Mesothelial cell of epicardium (in vitro differentiated cells): ENCODE results near the gene RAD52. TPM values are rescaled to one million over a fixed set of nuclear protein-coding genes. Genes with fewer than 3 reads are reported as not detected.

ENCODE experiments used
- DNase-seq, 2 experiments: peaks; one replicate each; pipeline ENCODE4 v3.0.0; 2021; ENCODE audit warnings: low spot score in 2 of 2; ENCODE audit not compliant: unreplicated experiment in 2 of 2
- H3K27ac Mint-ChIP-seq: 2 replicates; pipeline ENCODE4 v1.8.0; 2021; ENCODE audit warnings: mixed read lengths
- H3K27me3 Mint-ChIP-seq: 2 replicates; pipeline ENCODE4 v1.8.0; 2021; ENCODE audit warnings: low read depth, mixed read lengths
- H3K36me3 Mint-ChIP-seq: 2 replicates; pipeline ENCODE4 v1.8.0; 2021; ENCODE audit warnings: mixed read lengths
- H3K4me1 Mint-ChIP-seq: 2 replicates; pipeline ENCODE4 v1.8.0; 2021; ENCODE audit warnings: mixed read lengths
- H3K4me3 Mint-ChIP-seq: 2 replicates; pipeline ENCODE4 v1.8.0; 2021; ENCODE audit warnings: mild to moderate bottlenecking, moderate library complexity, mixed read lengths
- H3K9me3 Mint-ChIP-seq: 2 replicates; pipeline ENCODE4 v1.8.0; 2021; ENCODE audit warnings: mixed read lengths
- CTCF ChIP-seq: fragments of 200-600 bp; sonication (generic); IDR thresholded peaks from one replicate; pipeline ENCODE4 v1.5.0; 2021; ENCODE audit warnings: antibody characterized with exemption; ENCODE audit not compliant: unreplicated experiment
- total RNA-seq: library from RNA; stranded (reverse); gene quantifications from 3 replicates; pipeline ENCODE4 v1.2.1, GENCODE V29; 2021

Gene RAD52
- total RNA-seq = 21.6 to 25.0 TPM (median 23.4 TPM) in 3 replicates

- peaks cover 4% of the 10 kb centered on the region for H3K36me3 Mint-ChIP-seq
- DNase-seq = peak; percentile 94 to 99
- TF ChIP-seq CTCF = peak; percentile 99
- peak within 1 kb of the TSS; percentile 92 for H3K4me3 Mint-ChIP-seq
- H3K27me3 Mint-ChIP-seq = no peaks in the 10 kb centered on the region
- peaks cover 12% of the 10 kb centered on the region for H3K4me1 Mint-ChIP-seq
- H3K27ac Mint-ChIP-seq = peak within 1 kb of the TSS; percentile 98
- no peaks in the 10 kb centered on the region for H3K9me3 Mint-ChIP-seq
Observed at GRCh38 chr12:949453-950191, at the start of gene RAD52. TSS of gene RAD52 (minus strand) at chr12:949694. CDS start at chr12:933058, 16,636 bp downstream.

GRCh38 chr12:998020-998874 is 48.8 kb upstream of the RAD52 start:
- Mint-ChIP-seq H3K4me1 (no peaks in the 10 kb centered on the region), H3K9me3 (no peaks in the 10 kb centered on the region), H3K36me3 (peaks cover 6% of the 10 kb centered on the region), H3K27me3 (no peaks in the 10 kb centered on the region), H3K4me3 (no peak overlapping the region), H3K27ac (peak overlapping the region; percentile 32)
- TF ChIP-seq CTCF = no peak
- no peak for DNase-seq

- Mint-ChIP-seq H3K9me3 (no peaks in the 10 kb centered on the region), H3K36me3 (peaks cover 6% of the 10 kb centered on the region), H3K27ac (no peak overlapping the region), H3K4me1 (peaks cover 3% of the 10 kb centered on the region), H3K27me3 (no peaks in the 10 kb centered on the region), H3K4me3 (no peak overlapping the region)
- TF ChIP-seq CTCF = no peak
- DNase-seq = no peak
Observed at GRCh38 chr12:997505-997904, 48.0 kb upstream of the RAD52 start.

- no peak for DNase-seq
- H3K4me3 Mint-ChIP-seq = no peak overlapping the region
- H3K4me1 Mint-ChIP-seq = peaks cover 10% of the 10 kb centered on the region
- no peak overlapping the region for H3K27ac Mint-ChIP-seq
- no peak for TF ChIP-seq CTCF
- H3K9me3 Mint-ChIP-seq = no peaks in the 10 kb centered on the region
- H3K27me3 Mint-ChIP-seq = no peaks in the 10 kb centered on the region
- H3K36me3 Mint-ChIP-seq = peaks cover 5% of the 10 kb centered on the region
Observed at GRCh38 chr12:996881-997280, 47.4 kb upstream of the RAD52 start.

GRCh38 chr12:992647-993046 is 43.2 kb upstream of the RAD52 start:
- Mint-ChIP-seq H3K27me3 (no peaks in the 10 kb centered on the region), H3K4me3 (peak overlapping the region; percentile 87), H3K9me3 (no peaks in the 10 kb centered on the region), H3K36me3 (no peaks in the 10 kb centered on the region), H3K4me1 (peaks cover 36% of the 10 kb centered on the region), H3K27ac (no peak overlapping the region)
- DNase-seq = no peak
- no peak for TF ChIP-seq CTCF
